CD4-positive, alpha-beta memory T cell (primary cell): ENCODE measurements around the gene DYSF. TPM values are rescaled to one million over a fixed set of nuclear protein-coding genes. Genes with fewer than 3 reads are reported as not detected.

Experiments used
- CTCF ChIA-PET: fragments of 350-600 bp; sonication (Branson Sonifier 250); formaldehyde crosslinking; loops from one replicate; lab custom pipeline; 2021; ENCODE audit warnings: inconsistent platforms; ENCODE audit not compliant: partially characterized antibody; lab: Charles Lee
- POLR2A ChIA-PET: fragments of 350-600 bp; sonication (Branson Sonifier 250); formaldehyde crosslinking; loops from one replicate; lab custom pipeline; 2021; ENCODE audit not compliant: partially characterized antibody; lab: Charles Lee
- DNase-seq, 5 donors: peaks; one replicate each; pipeline versions ENCODE4 v3.0.0 to v3.0.0-alpha.2; 2020 to 2022; ENCODE audit warnings: mixed read lengths in 1 of 5
- H3K27ac ChIP-seq: one replicate; pipeline ENCODE4 v1.7.0; 2013; ENCODE audit warnings: low read depth, low read length
- H3K27me3 ChIP-seq: 2 replicates; pipeline ENCODE4 v1.7.0; 2013; ENCODE audit warnings: mild to moderate bottlenecking, low read length, moderate library complexity; ENCODE audit not compliant: insufficient read depth
- H3K36me3 ChIP-seq: 2 replicates; pipeline ENCODE4 v1.7.0; 2013; ENCODE audit warnings: mild to moderate bottlenecking, low read length, moderate library complexity; ENCODE audit not compliant: insufficient read depth
- H3K4me1 ChIP-seq: 2 replicates; pipeline ENCODE4 v1.7.0; 2013; ENCODE audit warnings: mild to moderate bottlenecking, low read length, moderate library complexity; ENCODE audit not compliant: insufficient read depth
- H3K4me3 ChIP-seq, 2 donors: one replicate each; pipeline ENCODE4 v1.7.0; 2013; ENCODE audit warnings: low read length in 2 of 2, mild to moderate bottlenecking in 1 of 2
- H3K9me3 ChIP-seq, 2 donors: one replicate each; pipeline ENCODE4 v1.7.0; 2013; ENCODE audit warnings: low read length in 2 of 2, control low read depth in 1 of 2; ENCODE audit not compliant: control insufficient read depth in 1 of 2
- H3K27ac Mint-ChIP-seq, 7 donors: one replicate each; pipeline ENCODE4 v1.8.0; 2020 to 2021; ENCODE audit warnings: mixed read lengths in 7 of 7, mild to moderate bottlenecking in 6 of 7, inconsistent platforms in 3 of 7, moderate library complexity in 3 of 7
- H3K27me3 Mint-ChIP-seq, 2 donors: one replicate each; pipeline ENCODE4 v1.8.0; 2020 to 2021; ENCODE audit warnings: mixed read lengths in 2 of 2
- H3K36me3 Mint-ChIP-seq, 2 donors: one replicate each; pipeline ENCODE4 v1.8.0; 2020 to 2021; ENCODE audit warnings: mixed read lengths in 2 of 2, inconsistent platforms in 1 of 2, mild to moderate bottlenecking in 1 of 2
- H3K4me1 Mint-ChIP-seq, 4 donors: one replicate each; pipeline ENCODE4 v1.8.0; 2020 to 2021; ENCODE audit warnings: mixed read lengths in 4 of 4, mild to moderate bottlenecking in 1 of 4
- H3K4me3 Mint-ChIP-seq, 8 donors: one replicate each; pipeline ENCODE4 v1.8.0; 2020 to 2021; ENCODE audit warnings: mixed read lengths in 8 of 8, mild to moderate bottlenecking in 7 of 8, moderate library complexity in 6 of 8, inconsistent platforms in 3 of 8
- H3K9me3 Mint-ChIP-seq, 8 donors: one replicate each; pipeline ENCODE4 v1.8.0; 2020 to 2021; ENCODE audit warnings: mixed read lengths in 8 of 8, mild to moderate bottlenecking in 5 of 8, inconsistent platforms in 3 of 8, moderate library complexity in 1 of 8
- intact Hi-C: fragments of 100-400 bp; cut with micrococcal nuclease; formaldehyde crosslinking; loops from one replicate; pipeline ENCODE4 v1.15.1; 2023
- polyA plus RNA-seq, 2 donors: library from polyadenylated mRNA; unstranded; fragments of 300-500 nt; fragmentation: Illumina TruSeq; gene quantifications; one replicate each; pipeline ENCODE4 v1.2.3, GENCODE V29; 2021
- total RNA-seq, 2 experiments: library from RNA; stranded (reverse); gene quantifications; one replicate each; pipeline ENCODE4 v1.2.3, GENCODE V29; 2021

DYSF gene
- total and polyA plus RNA-seq, 4 experiments from 2014 or later, result 0.28 to 0.49 TPM; not detected in 2

GRCh38 chr2:71449343-71449742 lies 4.0 kb upstream of the DYSF start:
- H3K4me3 Mint-ChIP-seq, result no peak overlapping the region
- H3K27me3 Mint-ChIP-seq, result peaks cover 5 to 14% of the 10 kb centered on the region in 2 donors
- Histone ChIP-seq H3K4me3 (no peak overlapping the region), H3K27ac (no peak overlapping the region), H3K4me1 (peaks cover 22% of the 10 kb centered on the region), H3K36me3 (no peaks in the 10 kb centered on the region), H3K27me3 (peaks cover 3% of the 10 kb centered on the region), H3K9me3 (no peaks in the 10 kb centered on the region)
- intact Hi-C loops, result no loop called here
- H3K4me1 Mint-ChIP-seq, result peaks cover 8 to 12% (median 9%) of the 10 kb centered on the region in 4 donors
- H3K27ac Mint-ChIP-seq, result no peak overlapping the region
- POLR2A ChIA-PET, result no interaction called here
- H3K36me3 Mint-ChIP-seq, result no peaks in the 10 kb centered on the region
- CTCF ChIA-PET, result interaction anchor here (1.0 kb wide), 1 partner anchor 12 kb away, joined by 3 read pairs; no protein-coding TSS in a partner anchor
- H3K9me3 Mint-ChIP-seq, result peaks cover 0 to 2% (median 0%) of the 10 kb centered on the region in 8 donors
- DNase-seq, result no peak

GRCh38 chr2:71451705-71452104 lies 1.7 kb upstream of the DYSF start:
- Mint-ChIP-seq H3K27me3 (peaks cover 24 to 36% of the 10 kb centered on the region in 2 donors), H3K9me3 (no peaks in the 10 kb centered on the region), H3K4me1 (peaks cover 8 to 16% (median 11%) of the 10 kb centered on the region in 4 donors), H3K27ac (no peak overlapping the region), H3K4me3 (no peak overlapping the region), H3K36me3 (no peaks in the 10 kb centered on the region)
- H3K9me3 ChIP-seq, result no peaks in the 10 kb centered on the region
- H3K4me3 ChIP-seq, result no peak overlapping the region
- no peak overlapping the region for H3K27ac ChIP-seq
- peaks cover 5% of the 10 kb centered on the region for H3K27me3 ChIP-seq
- ChIA-PET CTCF (interaction anchor here (0.9 kb wide), 1 partner anchor 11 kb away, joined by 3 read pairs; no protein-coding TSS in a partner anchor), POLR2A (no interaction called here)
- no peak for DNase-seq
- no peaks in the 10 kb centered on the region for H3K36me3 ChIP-seq
- peaks cover 22% of the 10 kb centered on the region for H3K4me1 ChIP-seq
- intact Hi-C loops, result no loop called here

GRCh38 chr2:71452565-71452964 lies 796 bp upstream of the DYSF start:
- Histone ChIP-seq H3K9me3 (no peaks in the 10 kb centered on the region), H3K27ac (no peak overlapping the region), H3K4me3 (no peak overlapping the region), H3K4me1 (peaks cover 22% of the 10 kb centered on the region), H3K27me3 (peaks cover 5% of the 10 kb centered on the region), H3K36me3 (no peaks in the 10 kb centered on the region)
- Mint-ChIP-seq H3K4me3 (peak overlapping the region in 1 of 8 donors; percentile 48), H3K27me3 (peaks cover 24 to 42% of the 10 kb centered on the region in 2 donors), H3K9me3 (no peaks in the 10 kb centered on the region), H3K27ac (no peak overlapping the region), H3K4me1 (peaks cover 8 to 16% (median 11%) of the 10 kb centered on the region in 4 donors), H3K36me3 (no peaks in the 10 kb centered on the region)
- ChIA-PET POLR2A (interaction anchor here (0.6 kb wide), 1 partner anchor 120 kb away, joined by 4 read pairs; no protein-coding TSS in a partner anchor), CTCF (interaction anchor here (1.4 to 1.6 kb wide), 2 partner anchors 9 to 52 kb away, joined by 3 read pairs; no protein-coding TSS in a partner anchor)
- DNase-seq, result no peak
- intact Hi-C loops, result no loop called here

- H3K4me1 Mint-ChIP-seq, result peaks cover 7 to 16% (median 10%) of the 10 kb centered on the region in 4 donors
- Histone ChIP-seq H3K27ac (no peak overlapping the region), H3K27me3 (peaks cover 5% of the 10 kb centered on the region), H3K36me3 (no peaks in the 10 kb centered on the region), H3K4me3 (no peak overlapping the region), H3K4me1 (peaks cover 22% of the 10 kb centered on the region), H3K9me3 (no peaks in the 10 kb centered on the region)
- H3K36me3 Mint-ChIP-seq, result no peaks in the 10 kb centered on the region
- ChIA-PET POLR2A (no interaction called here), CTCF (interaction anchor here (1.0 to 1.6 kb wide), 3 partner anchors 50 to 155 kb away, joined by 3 to 4 read pairs (median 3); no protein-coding TSS in a partner anchor)
- peaks cover 24 to 46% of the 10 kb centered on the region in 2 donors for H3K27me3 Mint-ChIP-seq
- intact Hi-C loops, result no loop called here
- DNase-seq, result no peak
- H3K9me3 Mint-ChIP-seq, result no peaks in the 10 kb centered on the region
- H3K4me3 Mint-ChIP-seq, result peak overlapping the region in 6 of 8 donors; percentile 31 to 76 (median 44)
- H3K27ac Mint-ChIP-seq, result no peak overlapping the region
Measured at GRCh38 chr2:71454221-71455010, 1.1 kb downstream of the DYSF start.

GRCh38 chr2:71455011-71455740 lies 1.8 kb downstream of the DYSF start:
- H3K27me3 Mint-ChIP-seq, result peaks cover 24 to 46% of the 10 kb centered on the region in 2 donors
- no peaks in the 10 kb centered on the region for H3K36me3 Mint-ChIP-seq
- H3K9me3 ChIP-seq, result no peaks in the 10 kb centered on the region
- CTCF ChIA-PET, result interaction anchor here (1.0 to 1.1 kb wide), 2 partner anchors 55 to 155 kb away, joined by 3 to 4 read pairs; no protein-coding TSS in a partner anchor
- POLR2A ChIA-PET, result no interaction called here
- H3K4me3 ChIP-seq, result no peak overlapping the region
- H3K4me1 Mint-ChIP-seq, result peaks cover 7 to 16% (median 10%) of the 10 kb centered on the region in 4 donors
- H3K27ac ChIP-seq, result no peak overlapping the region
- peak overlapping the region in 2 of 8 donors; percentile 39 to 40 for H3K4me3 Mint-ChIP-seq
- no peak for DNase-seq
- H3K27me3 ChIP-seq, result peaks cover 5% of the 10 kb centered on the region
- peaks cover 22% of the 10 kb centered on the region for H3K4me1 ChIP-seq
- intact Hi-C loops, result no loop called here
- H3K9me3 Mint-ChIP-seq, result no peaks in the 10 kb centered on the region
- H3K27ac Mint-ChIP-seq, result no peak overlapping the region
- no peaks in the 10 kb centered on the region for H3K36me3 ChIP-seq

GRCh38 chr2:71455741-71456569 lies 2.6 kb downstream of the DYSF start:
- Histone ChIP-seq H3K27me3 (peaks cover 5% of the 10 kb centered on the region), H3K27ac (no peak overlapping the region), H3K9me3 (no peaks in the 10 kb centered on the region), H3K4me3 (no peak overlapping the region), H3K36me3 (no peaks in the 10 kb centered on the region), H3K4me1 (peaks cover 22% of the 10 kb centered on the region)
- Mint-ChIP-seq H3K27me3 (peaks cover 24 to 46% of the 10 kb centered on the region in 2 donors), H3K27ac (no peak overlapping the region), H3K9me3 (peaks cover 0 to under 1% (median 0%) of the 10 kb centered on the region in 8 donors), H3K36me3 (no peaks in the 10 kb centered on the region), H3K4me3 (peak overlapping the region in 1 of 8 donors; percentile 62), H3K4me1 (peaks cover 7 to 16% (median 10%) of the 10 kb centered on the region in 4 donors)
- intact Hi-C loops, result no loop called here
- POLR2A ChIA-PET, result no interaction called here
- CTCF ChIA-PET, result no interaction called here
- no peak for DNase-seq
